MCF 10A (cell line): ENCODE data around the gene P3H1. TPM values are rescaled to one million over a fixed set of nuclear protein-coding genes. Genes with fewer than 3 reads are reported as not detected.
"Not testable (repeated sequence)": the region's sequence is repeated elsewhere in the genome, so short reads cannot be mapped to it uniquely, and the experiment has no call there.

Experiments
- BruUV-seq: library from RNA; stranded (reverse); fragments of 400-500 nt; replicated peaks from 2 replicates; lab custom pipeline; 2021; lab: Mats Ljungman, UMichigan
- CTCF ChIA-PET: fragments of 300-600 bp; sonication (Branson Sonifier 250); formaldehyde crosslinking; extraction: SDS; loops from one replicate; lab custom pipeline; 2021; ENCODE audit warnings: antibody characterized with exemption, inconsistent platforms; lab: Yijun Ruan, JAX
- POLR2A ChIA-PET: fragments of 300-600, 350-650 bp; sonication (Branson Sonifier 250); formaldehyde crosslinking; extraction: SDS; loops from one replicate; lab custom pipeline; 2020; ENCODE audit warnings: antibody characterized with exemption, inconsistent platforms; lab: Yijun Ruan, JAX
- DNase-seq: peaks from one replicate; pipeline ENCODE4 v3.0.0-alpha.2; 2018; ENCODE audit not compliant: unreplicated experiment
- H3K27ac Mint-ChIP-seq: one replicate; pipeline ENCODE4 v1.8.0; 2022; ENCODE audit warnings: mild to moderate bottlenecking, low read depth, mixed read lengths; ENCODE audit not compliant: unreplicated experiment
- H3K27me3 Mint-ChIP-seq: one replicate; pipeline ENCODE4 v1.8.0; 2022; ENCODE audit warnings: mixed read lengths; ENCODE audit not compliant: insufficient read depth, unreplicated experiment
- H3K36me3 Mint-ChIP-seq: one replicate; pipeline ENCODE4 v1.8.0; 2022; ENCODE audit warnings: mild to moderate bottlenecking, moderate library complexity, mixed read lengths; ENCODE audit not compliant: insufficient read depth, unreplicated experiment
- H3K4me1 Mint-ChIP-seq: one replicate; pipeline ENCODE4 v1.8.0; 2022; ENCODE audit warnings: mixed read lengths; ENCODE audit not compliant: insufficient read depth, unreplicated experiment
- H3K4me3 Mint-ChIP-seq: one replicate; pipeline ENCODE4 v1.8.0; 2022; ENCODE audit warnings: mild to moderate bottlenecking, moderate library complexity, mixed read lengths; ENCODE audit not compliant: unreplicated experiment
- H3K9me3 Mint-ChIP-seq: one replicate; pipeline ENCODE4 v1.8.0; 2022; ENCODE audit warnings: mixed read lengths; ENCODE audit not compliant: unreplicated experiment
- CTCF ChIP-seq: fragments of 200-600 bp; IDR thresholded peaks from one replicate; pipeline ENCODE4 v1.8.0; 2022; ENCODE audit warnings: antibody characterized with exemption, mild to moderate bottlenecking; ENCODE audit not compliant: unreplicated experiment
- intact Hi-C: fragments of 100-400 bp; cut with micrococcal nuclease; formaldehyde crosslinking; loops from 2 replicates; pipeline ENCODE4 v1.14.1; 2022
- total RNA-seq: library from RNA; stranded (reverse); gene quantifications from 2 replicates; pipeline ENCODE4 v1.2.3, GENCODE V29; 2022

P3H1 gene
- total RNA-seq, 1 experiment from 2014 or later, result 36.1 TPM

- Mint-ChIP-seq H3K4me1 (peaks cover 14% of the 10 kb centered on the region), H3K36me3 (peaks cover 73% of the 10 kb centered on the region), H3K4me3 (no peak overlapping the region), H3K9me3 (no peaks in the 10 kb centered on the region), H3K27ac (no peak overlapping the region), H3K27me3 (no peaks in the 10 kb centered on the region)
- peak; percentile 70 for DNase-seq
- intact Hi-C loops, result loop anchor here (2.0 to 10.0 kb wide), 2 partner anchors 178 to 412 kb away; no protein-coding TSS in a partner anchor
- ChIA-PET CTCF (interaction anchor here (0.6 to 4.2 kb wide), 18 partner anchors 9 to 420 kb away, joined by 3 to 16 read pairs (median 4); partner anchors contain the start of genes C1orf50 and P3H1), POLR2A (interaction anchor here (0.9 to 3.0 kb wide), 3 partner anchors 9 to 89 kb away, joined by 3 to 12 read pairs (median 6); partner anchors contain the start of genes C1orf50, P3H1, YBX1 and ZNF691)
- peak; percentile 61 for TF ChIP-seq CTCF
- BruUV-seq, result no TSS peak
These were observed 9.6 kb downstream of the P3H1 start for GRCh38 chr1:42756956-42757891.

- intact Hi-C loops, result loop anchor here (10.0 kb wide), 1 partner anchor 408 kb away; no protein-coding TSS in a partner anchor
- DNase-seq, result peak; percentile 21
- no TSS peak for BruUV-seq
- Mint-ChIP-seq H3K36me3 (peaks cover 53% of the 10 kb centered on the region), H3K27ac (peak overlapping the region; percentile 23), H3K9me3 (no peaks in the 10 kb centered on the region), H3K27me3 (no peaks in the 10 kb centered on the region), H3K4me3 (no peak overlapping the region), H3K4me1 (peaks cover 20% of the 10 kb centered on the region)
- CTCF ChIA-PET, result interaction anchor here (0.6 to 1.0 kb wide), 3 partner anchors 13 to 52 kb away, joined by 3 to 5 read pairs (median 4); partner anchors contain the start of gene CLDN19
- TF ChIP-seq CTCF, result no peak
- POLR2A ChIA-PET, result interaction anchor here (0.5 to 1.8 kb wide), 3 partner anchors 14 to 94 kb away, joined by 3 to 8 read pairs (median 4); partner anchors contain the start of genes C1orf50 and P3H1
These were observed 13.8 kb downstream of the P3H1 start for GRCh38 chr1:42753070-42753469.

GRCh38 chr1:42752284-42752683 lies 14.5 kb downstream of the P3H1 start:
- H3K27me3 Mint-ChIP-seq, result no peaks in the 10 kb centered on the region
- no peak for DNase-seq
- H3K27ac Mint-ChIP-seq, result no peak overlapping the region
- no TSS peak for BruUV-seq
- no peaks in the 10 kb centered on the region for H3K9me3 Mint-ChIP-seq
- TF ChIP-seq CTCF, result no peak
- peaks cover 20% of the 10 kb centered on the region for H3K4me1 Mint-ChIP-seq
- no peak overlapping the region for H3K4me3 Mint-ChIP-seq
- peaks cover 52% of the 10 kb centered on the region for H3K36me3 Mint-ChIP-seq
- ChIA-PET CTCF (interaction anchor here (0.6 to 1.0 kb wide), 7 partner anchors 9 to 408 kb away, joined by 3 to 5 read pairs (median 4); partner anchors contain the start of gene CLDN19), POLR2A (interaction anchor here (0.5 to 1.8 kb wide), 3 partner anchors 14 to 321 kb away, joined by 3 to 8 read pairs (median 3); partner anchors contain the start of genes C1orf50 and P3H1)
- intact Hi-C loops, result loop anchor here (10.0 kb wide), 1 partner anchor 407 kb away; no protein-coding TSS in a partner anchor

GRCh38 chr1:42751511-42752070 lies 15.2 kb downstream of the P3H1 start:
- H3K4me1 Mint-ChIP-seq, result peaks cover 15% of the 10 kb centered on the region
- DNase-seq, H3K27me3 Mint-ChIP-seq, H3K4me3 Mint-ChIP-seq, BruUV-seq, H3K9me3 Mint-ChIP-seq, H3K27ac Mint-ChIP-seq: not testable (repeated sequence)
- intact Hi-C loops, result loop anchor here (10.0 kb wide), 1 partner anchor 407 kb away; no protein-coding TSS in a partner anchor
- ChIA-PET CTCF (interaction anchor here (0.7 to 1.0 kb wide), 4 partner anchors 9 to 407 kb away, joined by 3 to 5 read pairs (median 4); no protein-coding TSS in a partner anchor), POLR2A (interaction anchor here (1.8 kb wide), 1 partner anchor 15 kb away, joined by 8 read pairs; the partner anchor contains the start of genes C1orf50 and P3H1)
- H3K36me3 Mint-ChIP-seq, result peaks cover 51% of the 10 kb centered on the region
